Activated T-helper 2 cell treated with anti-CD3 and anti-CD28 coated beads, Interferon-gamma antibody, Interleukin-2, Interleukin-4, amounts not matched to agents 10 μg/mL and 5 μg/mL and 100 μg/mL, durations not matched to agents 14 hours and 24 hours and 36 hours (primary cell): ENCODE data around the gene ARHGAP45. TPM values are rescaled to one million over a fixed set of nuclear protein-coding genes. Genes with fewer than 3 reads are reported as not detected.

Experiments used
- DNase-seq: peaks from one replicate; pipeline ENCODE4 v3.0.0; 2021; ENCODE audit warnings: low spot score
- H3K27ac Mint-ChIP-seq: one replicate; pipeline ENCODE4 v1.8.0; 2021; ENCODE audit warnings: mixed read lengths
- H3K27me3 Mint-ChIP-seq: one replicate; pipeline ENCODE4 v1.8.0; 2021; ENCODE audit warnings: low read depth, mixed read lengths
- H3K36me3 Mint-ChIP-seq: one replicate; pipeline ENCODE4 v1.8.0; 2021; ENCODE audit warnings: low read depth, mixed read lengths
- H3K4me1 Mint-ChIP-seq: one replicate; pipeline ENCODE4 v1.8.0; 2021; ENCODE audit warnings: low read depth, mixed read lengths
- H3K4me3 Mint-ChIP-seq: one replicate; pipeline ENCODE4 v1.8.0; 2021; ENCODE audit warnings: low read depth, mild to moderate bottlenecking, moderate library complexity, mixed read lengths
- H3K9me3 Mint-ChIP-seq: one replicate; pipeline ENCODE4 v1.8.0; 2021; ENCODE audit warnings: mixed read lengths
- intact Hi-C: fragments of 100-400 bp; cut with micrococcal nuclease; formaldehyde crosslinking; loops from one replicate; pipeline ENCODE4 v1.15.1; 2023
- total RNA-seq: library from RNA; stranded (reverse); gene quantifications from 2 replicates; pipeline ENCODE4 v1.2.3, GENCODE V29; 2022

Gene ARHGAP45
- total RNA-seq, 1 donor from 2014 or later, result 158 TPM

- Mint-ChIP-seq H3K4me1 (peaks cover 25% of the 10 kb centered on the region), H3K27ac (no peak overlapping the region), H3K4me3 (peak overlapping the region; percentile 73), H3K36me3 (peaks cover 24% of the 10 kb centered on the region), H3K27me3 (no peaks in the 10 kb centered on the region), H3K9me3 (peaks cover 5% of the 10 kb centered on the region)
- peak; percentile 64 for DNase-seq
- intact Hi-C loops, result loop anchor here (5.0 kb wide), 1 partner anchor 88 kb away; no protein-coding TSS in a partner anchor
Observed at GRCh38 chr19:1104311-1105007, 37.5 kb downstream of the ARHGAP45 start.

- Mint-ChIP-seq H3K36me3 (peaks cover 23% of the 10 kb centered on the region), H3K4me3 (peak overlapping the region; percentile 73), H3K27me3 (no peaks in the 10 kb centered on the region), H3K9me3 (no peaks in the 10 kb centered on the region), H3K4me1 (peaks cover 22% of the 10 kb centered on the region), H3K27ac (no peak overlapping the region)
- intact Hi-C loops, result no loop called here
- no peak for DNase-seq
Observed at GRCh38 chr19:1105008-1105872, 38.3 kb downstream of the ARHGAP45 start.

DNA sequence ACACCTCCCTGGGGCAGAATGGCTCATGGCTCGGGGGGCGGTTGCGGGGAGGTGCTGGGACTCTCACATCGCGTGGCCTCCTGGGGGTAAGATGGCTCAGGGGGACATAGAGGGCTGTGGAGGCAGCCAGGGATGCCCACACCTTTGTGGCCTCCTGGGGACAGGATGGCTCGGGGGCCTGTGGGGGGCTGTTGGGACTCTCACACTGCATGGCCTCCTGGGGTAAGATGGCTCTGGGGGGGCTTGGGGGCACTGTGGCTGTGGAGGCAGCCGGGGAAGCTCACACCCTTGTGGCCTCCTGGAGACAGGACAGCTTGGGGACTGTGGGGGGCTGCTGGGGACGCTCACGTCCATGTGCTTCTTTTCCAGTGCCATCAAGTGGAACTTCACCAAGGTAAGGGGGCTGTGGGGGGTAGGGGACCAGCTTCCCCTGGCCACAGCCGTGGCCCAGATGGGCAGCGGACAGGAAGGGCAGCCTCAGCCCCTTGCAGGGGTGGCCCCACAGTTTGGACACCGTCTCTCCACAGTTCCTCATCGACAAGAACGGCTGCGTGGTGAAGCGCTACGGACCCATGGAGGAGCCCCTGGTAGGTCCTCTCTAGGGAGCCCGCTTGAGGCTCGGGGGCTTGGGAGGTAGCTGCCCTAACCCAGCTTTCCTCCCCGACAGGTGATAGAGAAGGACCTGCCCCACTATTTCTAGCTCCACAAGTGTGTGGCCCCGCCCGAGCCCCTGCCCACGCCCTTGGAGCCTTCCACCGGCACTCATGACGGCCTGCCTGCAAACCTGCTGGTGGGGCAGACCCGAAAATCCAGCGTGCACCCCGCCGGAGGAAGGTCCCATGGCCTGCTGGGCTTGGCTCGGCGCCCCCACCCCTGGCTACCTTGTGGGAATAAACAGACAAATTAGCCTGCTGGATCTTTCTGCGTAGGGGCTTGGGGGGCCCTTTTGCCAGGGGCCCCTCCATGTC, 39.2 kb downstream of the ARHGAP45 start:
- DNase-seq, result no peak
- intact Hi-C loops, result no loop called here
- Mint-ChIP-seq H3K4me1 (peaks cover 21% of the 10 kb centered on the region), H3K27ac (no peak overlapping the region), H3K36me3 (peaks cover 24% of the 10 kb centered on the region), H3K9me3 (no peaks in the 10 kb centered on the region), H3K4me3 (peak overlapping the region; percentile 61), H3K27me3 (no peaks in the 10 kb centered on the region)

DNA sequence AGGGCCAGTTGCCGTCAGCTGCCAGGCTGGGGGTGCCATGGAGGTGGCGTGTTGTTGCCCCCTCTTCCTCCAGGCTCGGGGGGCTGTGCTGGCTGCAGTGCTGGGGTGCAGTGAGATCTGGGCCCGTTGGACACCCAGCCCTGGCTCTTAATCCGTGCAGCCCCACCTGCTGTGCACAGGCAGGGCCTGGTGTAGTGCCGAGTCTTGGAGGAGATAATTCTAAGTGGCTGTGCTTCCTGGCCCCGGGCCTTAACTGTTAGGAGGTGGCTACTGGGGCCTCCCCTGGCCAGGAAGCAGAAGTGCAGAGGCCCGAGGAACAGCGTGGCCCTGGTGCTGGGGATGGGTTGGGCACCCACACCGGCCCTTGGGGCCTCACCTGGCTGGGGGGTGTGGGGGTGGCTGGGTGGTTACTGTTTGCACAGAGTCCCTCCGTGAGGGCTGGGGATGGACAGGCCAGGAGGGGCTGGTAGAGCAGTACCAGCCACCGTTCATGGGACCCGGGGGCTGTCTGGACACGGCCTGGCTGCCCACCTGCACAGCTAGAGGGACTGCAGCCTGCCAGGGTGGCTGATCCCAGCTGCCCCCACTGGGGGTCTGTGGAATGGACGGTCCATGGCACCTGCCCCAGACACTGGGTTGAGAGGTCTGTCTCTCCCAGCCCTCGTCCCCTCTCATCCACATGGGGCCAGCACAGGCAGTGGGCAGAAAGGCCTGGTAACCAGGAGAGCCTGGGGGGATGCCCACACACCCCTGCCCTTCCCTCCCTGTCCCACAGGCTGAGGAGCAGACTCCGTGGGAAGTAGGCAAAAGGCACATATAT, 40.1 kb downstream of the ARHGAP45 start:
- H3K27ac Mint-ChIP-seq, result no peak overlapping the region
- peaks cover 13% of the 10 kb centered on the region for H3K4me1 Mint-ChIP-seq
- H3K36me3 Mint-ChIP-seq, result peaks cover 24% of the 10 kb centered on the region
- no peak for DNase-seq
- no peaks in the 10 kb centered on the region for H3K9me3 Mint-ChIP-seq
- intact Hi-C loops, result no loop called here
- H3K4me3 Mint-ChIP-seq, result peak overlapping the region; percentile 37
- H3K27me3 Mint-ChIP-seq, result no peaks in the 10 kb centered on the region

GRCh38 chr19:1107661-1108261, 40.8 kb downstream of the ARHGAP45 start:
- H3K27me3 Mint-ChIP-seq, result no peaks in the 10 kb centered on the region
- intact Hi-C loops, result no loop called here

GRCh38 chr19:1108291-1109031, 41.5 kb downstream of the ARHGAP45 start:
- Mint-ChIP-seq H3K27ac (no peak overlapping the region), H3K4me3 (no peak overlapping the region), H3K36me3 (peaks cover 27% of the 10 kb centered on the region), H3K4me1 (peaks cover 2% of the 10 kb centered on the region), H3K9me3 (no peaks in the 10 kb centered on the region), H3K27me3 (no peaks in the 10 kb centered on the region)
- intact Hi-C loops, result no loop called here
- no peak for DNase-seq

More at GRCh38 chr19:1107661-1108261, 40.8 kb downstream of the ARHGAP45 start:
- Mint-ChIP-seq H3K27ac (no peak overlapping the region), H3K4me3 (no peak overlapping the region), H3K36me3 (peaks cover 26% of the 10 kb centered on the region), H3K9me3 (no peaks in the 10 kb centered on the region), H3K4me1 (peaks cover 6% of the 10 kb centered on the region)
- no peak for DNase-seq

- Mint-ChIP-seq H3K4me1 (peaks cover 1% of the 10 kb centered on the region), H3K27ac (no peak overlapping the region), H3K9me3 (no peaks in the 10 kb centered on the region), H3K36me3 (peaks cover 27% of the 10 kb centered on the region), H3K4me3 (no peak overlapping the region), H3K27me3 (no peaks in the 10 kb centered on the region)
- no peak for DNase-seq
- intact Hi-C loops, result no loop called here
Observed at GRCh38 chr19:1109032-1109551, 42.1 kb downstream of the ARHGAP45 start.

GRCh38 chr19:1109697-1110671, 43.0 kb downstream of the ARHGAP45 start:
- DNase-seq, result no peak
- H3K9me3 Mint-ChIP-seq, result no peaks in the 10 kb centered on the region
- no peak overlapping the region for H3K27ac Mint-ChIP-seq
- intact Hi-C loops, result no loop called here
- no peaks in the 10 kb centered on the region for H3K27me3 Mint-ChIP-seq
- peaks cover 25% of the 10 kb centered on the region for H3K36me3 Mint-ChIP-seq
- peaks cover 1% of the 10 kb centered on the region for H3K4me1 Mint-ChIP-seq
- H3K4me3 Mint-ChIP-seq, result no peak overlapping the region

DNA sequence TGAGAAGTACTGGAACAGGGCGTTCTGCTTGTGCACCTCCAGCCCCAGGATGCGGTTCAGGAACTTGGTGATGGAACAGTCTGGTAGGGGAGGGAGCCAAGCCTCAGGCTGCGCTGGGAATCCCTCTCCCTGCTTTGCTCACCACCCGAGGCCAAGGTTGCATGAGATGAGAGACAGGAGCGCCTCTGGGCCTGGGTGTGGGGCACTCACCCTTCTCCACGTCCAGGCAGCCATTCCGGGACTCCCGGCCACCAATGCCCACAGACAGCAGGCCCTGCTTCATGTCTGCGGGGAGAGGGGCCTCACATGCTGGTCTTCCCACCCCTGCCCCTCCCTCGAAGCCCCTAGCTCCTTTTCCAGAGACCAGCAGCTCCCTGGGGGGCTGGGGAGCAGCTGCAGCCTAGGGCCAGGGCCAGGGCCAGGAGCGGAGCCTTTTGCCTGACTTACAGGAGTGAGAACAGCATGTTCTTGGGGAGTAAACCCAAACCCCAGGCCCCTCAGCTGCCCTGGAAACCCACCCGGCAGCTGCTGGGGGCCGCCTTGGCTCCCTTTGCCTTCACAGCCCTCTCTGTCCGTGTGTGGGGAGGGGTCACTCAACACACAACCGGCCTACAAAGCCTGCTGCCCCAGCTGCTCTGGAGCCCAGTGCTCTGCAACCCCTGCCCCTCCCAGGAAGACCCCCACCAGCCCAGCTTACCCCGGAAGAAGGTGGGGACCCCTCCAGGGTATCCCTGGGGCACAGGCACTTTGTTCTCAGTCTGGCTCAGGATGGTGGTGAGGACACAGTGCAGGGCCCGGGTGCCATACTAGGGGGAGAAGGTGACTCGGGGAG, 44.1 kb downstream of the ARHGAP45 start:
- intact Hi-C loops, result no loop called here
- Mint-ChIP-seq H3K27ac (no peak overlapping the region), H3K9me3 (no peaks in the 10 kb centered on the region)

More for the DNA sequence above, 44.1 kb downstream of the ARHGAP45 start:
- Mint-ChIP-seq H3K27me3 (no peaks in the 10 kb centered on the region), H3K4me3 (no peak overlapping the region), H3K4me1 (peaks cover 1% of the 10 kb centered on the region), H3K36me3 (peaks cover 17% of the 10 kb centered on the region)
- no peak for DNase-seq
